Ascending aorta (tissue), 2 donors: ENCODE measurements around the gene NOTCH3. TPM values are rescaled to one million over a fixed set of nuclear protein-coding genes. Genes with fewer than 3 reads are reported as not detected.
A peak's percentile ranks its signal among the peaks of the same experiment; 100 is the strongest.

Source experiments
- DNase-seq, 2 donors: peaks; one replicate each; pipeline ENCODE4 v3.0.0-alpha.2; 2019; ENCODE audit warnings: low spot score in 2 of 2
- H3K27ac ChIP-seq, 2 donors: fragments of 200-600 bp; sonication (generic); one replicate each; pipeline ENCODE4 v1.5.1; 2016 to 2017; ENCODE audit warnings: mild to moderate bottlenecking in 1 of 2
- H3K27me3 ChIP-seq: fragments of 200-600 bp; sonication (generic); one replicate; pipeline ENCODE4 v1.5.1; 2017
- H3K36me3 ChIP-seq, 2 donors: fragments of 200-600 bp; sonication (generic); one replicate each; pipeline ENCODE4 v1.5.1; 2016
- H3K4me1 ChIP-seq, 2 donors: fragments of 200-600 bp; sonication (generic); one replicate each; pipeline ENCODE4 v1.5.1; 2016 to 2017; ENCODE audit warnings: mild to moderate bottlenecking in 1 of 2
- H3K4me3 ChIP-seq, 2 donors: fragments of 200-600 bp; sonication (generic); one replicate each; pipeline ENCODE4 v1.5.1; 2016 to 2017; ENCODE audit warnings: mild to moderate bottlenecking in 1 of 2
- H3K9me3 ChIP-seq, 2 donors: fragments of 200-600 bp; sonication (generic); one replicate each; pipeline ENCODE4 v1.5.1; 2016
- CTCF ChIP-seq, 3 experiments: fragments of 200-600 bp in 2 of 3; fragments of 450-650 bp in 1 of 3; sonication (generic) in 2 of 3; IDR thresholded peaks; one replicate each; pipeline ENCODE4 v1.5.1; 2016 to 2019; ENCODE audit warnings: antibody characterized with exemption in 3 of 3, mild to moderate bottlenecking in 1 of 3, moderate library complexity in 1 of 3
- intact Hi-C: fragments of 100-400 bp; cut with DNase I; formaldehyde crosslinking; loops from one replicate; pipeline ENCODE4 v1.15.1; 2023
- total RNA-seq: library from RNA; depleted of rRNA; stranded (reverse); fragments of >200 nt; gene quantifications from one replicate; pipeline ENCODE4 v1.1.0, GENCODE V29; 2016

NOTCH3 gene
- total RNA-seq, 1 donor from 2014 or later: 524 TPM

DNA sequence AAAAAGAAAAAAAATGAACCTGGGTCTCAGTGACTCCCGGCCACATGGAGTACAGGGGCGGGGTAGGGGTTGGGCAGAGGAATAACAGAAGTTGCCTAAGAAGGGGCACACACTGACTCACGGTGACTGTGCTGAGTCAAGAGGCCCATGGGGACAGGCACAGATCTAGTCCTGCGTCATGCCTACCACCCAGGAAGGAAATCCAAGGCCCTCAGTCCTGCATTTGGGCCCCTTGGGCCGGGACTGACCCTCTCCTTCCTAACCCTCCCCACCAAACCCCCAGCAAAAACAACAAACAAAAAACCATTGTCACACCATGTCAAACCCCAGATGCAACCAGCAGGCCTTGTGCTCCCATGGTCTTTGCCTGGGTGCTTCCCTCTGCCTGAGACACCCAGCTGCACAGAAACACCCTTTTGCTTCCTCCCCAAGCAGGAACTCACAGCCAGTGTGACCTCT lies 9.6 kb upstream of the NOTCH3 start:
- Histone ChIP-seq H3K9me3 (no peaks in the 10 kb centered on the region), H3K27ac (peak overlapping the region; percentile 71 to 81), H3K36me3 (no peaks in the 10 kb centered on the region), H3K4me3 (no peak overlapping the region), H3K4me1 (peaks cover 6 to 37% of the 10 kb centered on the region in 2 donors), H3K27me3 (no peaks in the 10 kb centered on the region)
- TF ChIP-seq CTCF (IDR thresholded peaks at IDR 0.05): no peak
- peak; percentile 75 to 94 for DNase-seq
- intact Hi-C loops: loop anchor here (5.0 kb wide), 1 partner anchor 37 kb away; no protein-coding TSS in a partner anchor

DNA sequence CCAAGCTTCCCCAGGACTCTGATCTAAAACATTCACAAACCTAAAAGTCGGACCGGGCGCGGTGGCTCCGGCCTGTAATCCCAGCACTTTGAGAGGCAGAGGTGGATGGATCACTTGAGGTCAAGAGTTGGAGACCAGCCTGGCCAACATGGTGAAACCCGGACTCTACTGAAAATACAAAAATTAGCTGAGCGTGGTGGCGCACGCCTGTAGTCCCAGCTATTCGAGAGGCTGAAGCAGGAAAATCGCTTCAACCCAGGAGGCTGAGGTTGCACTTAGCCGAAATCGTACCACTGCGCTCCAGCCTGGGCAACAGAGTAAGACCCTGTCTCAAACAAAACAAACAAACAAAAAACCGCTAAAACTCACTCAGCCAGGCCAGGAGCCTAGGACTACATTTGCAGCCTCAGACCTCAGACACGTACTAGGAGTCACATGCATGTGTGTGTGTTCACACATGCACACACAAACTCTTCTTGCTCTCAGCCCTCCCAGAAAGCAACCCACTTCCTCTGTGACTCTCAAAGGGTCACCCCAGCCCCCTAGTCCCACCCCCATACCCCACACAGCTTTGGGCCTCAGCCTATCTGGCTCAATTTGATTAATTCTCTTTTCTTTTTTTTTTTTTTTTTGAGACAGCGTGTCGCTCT lies 704 bp upstream of the NOTCH3 start:
- Histone ChIP-seq H3K4me1 (peaks cover 0 to 25% of the 10 kb centered on the region in 2 donors), H3K9me3 (no peaks in the 10 kb centered on the region), H3K36me3 (no peaks in the 10 kb centered on the region), H3K4me3 (peak overlapping the region; percentile 75 to 94), H3K27ac (peak overlapping the region; percentile 96), H3K27me3 (no peaks in the 10 kb centered on the region)
- DNase-seq: no peak
- TF ChIP-seq CTCF (IDR thresholded peaks at IDR 0.05): no peak
- intact Hi-C loops: no loop called here

- H3K27me3 ChIP-seq: no peaks in the 10 kb centered on the region
- intact Hi-C loops: loop anchor here (5.0 kb wide), 3 partner anchors 132 to 232 kb away; partner anchors contain the start of genes AKAP8 and BRD4
- no peak for TF ChIP-seq CTCF (IDR thresholded peaks at IDR 0.05)
- peak overlapping the region; percentile 75 to 94 for H3K4me3 ChIP-seq
- H3K36me3 ChIP-seq: no peaks in the 10 kb centered on the region
- H3K27ac ChIP-seq: peak overlapping the region; percentile 96
- H3K9me3 ChIP-seq: no peaks in the 10 kb centered on the region
- no peak for DNase-seq
- peaks cover 0 to 35% of the 10 kb centered on the region in 2 donors for H3K4me1 ChIP-seq
These were observed 888 bp downstream of the NOTCH3 start for GRCh38 chr19:15199661-15200552.

- H3K4me3 ChIP-seq: peak overlapping the region; percentile 75 to 94
- H3K27me3 ChIP-seq: no peaks in the 10 kb centered on the region
- H3K27ac ChIP-seq: peak overlapping the region; percentile 96
- H3K4me1 ChIP-seq: peaks cover 0 to 35% of the 10 kb centered on the region in 2 donors
- H3K9me3 ChIP-seq: no peaks in the 10 kb centered on the region
- TF ChIP-seq CTCF (IDR thresholded peaks at IDR 0.05): no peak
- H3K36me3 ChIP-seq: no peaks in the 10 kb centered on the region
- no peak for DNase-seq
- intact Hi-C loops: loop anchor here (5.0 kb wide), 3 partner anchors 133 to 233 kb away; partner anchors contain the start of genes AKAP8 and BRD4
These were observed 1.7 kb downstream of the NOTCH3 start for GRCh38 chr19:15198951-15199660.

- Histone ChIP-seq H3K4me1 (peaks cover 0 to 35% of the 10 kb centered on the region in 2 donors), H3K4me3 (peak overlapping the region in 1 of 2 donors; percentile 20), H3K9me3 (no peaks in the 10 kb centered on the region), H3K27ac (peak overlapping the region; percentile 96), H3K27me3 (no peaks in the 10 kb centered on the region), H3K36me3 (peaks cover 0 to 5% of the 10 kb centered on the region in 2 donors)
- TF ChIP-seq CTCF (IDR thresholded peaks at IDR 0.05): no peak
- DNase-seq: no peak
- intact Hi-C loops: loop anchor here (5.0 kb wide), 3 partner anchors 134 to 234 kb away; partner anchors contain the start of genes AKAP8 and BRD4
These were observed 2.9 kb downstream of the NOTCH3 start for GRCh38 chr19:15197942-15198341.
